Skeletal muscle tissue (tissue), 4 donors: ENCODE data around the gene CYBC1. TPM values are rescaled to one million over a fixed set of nuclear protein-coding genes. Genes with fewer than 3 reads are reported as not detected.

Source experiments
- H3K27ac ChIP-seq: one replicate; pipeline ENCODE4 v1.7.0; 2013; ENCODE audit warnings: mild to moderate bottlenecking, low read depth, low read length, inconsistent platforms
- H3K27me3 ChIP-seq, 3 donors: one replicate each; pipeline ENCODE4 v1.7.0; 2013; ENCODE audit warnings: low read length in 3 of 3; ENCODE audit not compliant: control insufficient read depth in 3 of 3, insufficient read depth in 3 of 3
- H3K36me3 ChIP-seq, 3 donors: one replicate each; pipeline ENCODE4 v1.7.0; 2013; ENCODE audit warnings: low read length in 3 of 3; ENCODE audit not compliant: control insufficient read depth in 3 of 3, insufficient read depth in 3 of 3
- H3K4me1 ChIP-seq, 3 donors: one replicate each; pipeline ENCODE4 v1.7.0; 2013; ENCODE audit warnings: low read length in 3 of 3, mild to moderate bottlenecking in 3 of 3; ENCODE audit not compliant: control insufficient read depth in 3 of 3, insufficient read depth in 3 of 3
- H3K4me3 ChIP-seq, 3 donors: one replicate each; pipeline ENCODE4 v1.7.0; 2013; ENCODE audit warnings: low read length in 3 of 3
- H3K9ac ChIP-seq, 3 donors: one replicate each; pipeline ENCODE4 v1.7.0; 2013; ENCODE audit warnings: low read length in 3 of 3, mild to moderate bottlenecking in 3 of 3, moderate library complexity in 2 of 3, low read depth in 1 of 3
- H3K9me3 ChIP-seq, 3 donors: one replicate each; pipeline ENCODE4 v1.7.0; 2013; ENCODE audit warnings: low read length in 3 of 3; ENCODE audit not compliant: control insufficient read depth in 3 of 3
- total RNA-seq: library from RNA; depleted of rRNA; stranded (reverse); fragments of >200 nt; gene quantifications from one replicate; pipeline ENCODE4 v1.2.3, GENCODE V29; 2014
- donor health status: Osteomylitis.

Gene CYBC1
- total RNA-seq, 1 donor from 2014 or later: 15.1 TPM

DNA sequence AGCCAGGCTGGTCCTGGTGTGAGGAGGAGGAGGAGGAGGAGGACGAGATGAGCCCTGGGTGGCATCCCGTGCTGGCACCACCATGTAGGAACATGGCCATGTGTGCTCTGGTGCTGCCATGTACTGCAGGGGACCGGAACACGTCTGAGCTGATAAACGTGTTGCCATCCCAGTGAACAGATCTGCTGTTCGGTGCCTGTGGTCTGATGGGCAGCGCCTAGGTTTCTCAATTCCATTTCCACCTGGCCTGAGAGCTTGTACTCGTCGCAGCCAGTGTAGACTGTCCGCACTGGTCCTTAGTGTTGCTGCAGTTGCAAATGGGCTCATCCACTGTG, 40.6 kb upstream of the CYBC1 start:
- Histone ChIP-seq H3K36me3 (peaks cover 7 to 9% (median 9%) of the 10 kb centered on the region in 3 donors), H3K9me3 (no peaks in the 10 kb centered on the region), H3K4me3 (no peak overlapping the region), H3K4me1 (peaks cover 10 to 26% (median 14%) of the 10 kb centered on the region in 3 donors), H3K9ac (no peak overlapping the region), H3K27me3 (no peaks in the 10 kb centered on the region), H3K27ac (no peak overlapping the region)

DNA sequence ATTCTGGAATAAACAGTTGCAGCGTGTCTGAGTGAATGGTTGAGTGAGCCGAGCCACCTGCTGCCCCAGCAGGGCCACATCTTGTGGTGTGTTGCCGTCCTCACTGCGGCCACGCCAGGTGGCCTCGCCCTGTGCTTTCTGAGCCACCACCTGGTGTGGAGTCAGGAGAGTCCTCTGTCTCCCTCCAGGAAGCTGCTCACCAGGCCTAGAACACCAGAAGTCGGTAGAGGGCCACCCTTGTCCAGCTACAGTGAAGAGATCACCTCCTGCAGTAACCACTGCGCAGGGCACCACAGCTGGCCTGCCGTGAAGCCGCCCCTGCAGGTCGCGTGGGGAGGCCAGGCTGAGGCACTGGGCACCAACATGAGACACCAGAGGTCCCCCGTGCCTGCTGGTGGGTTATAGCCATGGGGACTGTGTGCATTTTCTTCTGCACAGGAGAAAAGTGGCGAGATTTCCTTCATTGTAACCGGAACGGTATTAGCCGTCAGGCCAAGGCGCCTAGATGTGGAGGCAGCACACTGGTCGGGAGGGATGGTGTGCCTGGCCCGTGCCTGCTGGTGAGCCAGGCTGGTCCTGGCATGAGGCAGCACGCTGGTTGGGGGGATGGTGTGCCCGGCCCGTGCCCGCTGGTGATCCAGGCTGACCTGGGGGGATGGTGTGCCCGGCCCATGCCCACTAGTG, 40.1 kb upstream of the CYBC1 start:
- H3K9ac ChIP-seq: no peak overlapping the region
- peaks cover 9 to 23% (median 11%) of the 10 kb centered on the region in 3 donors for H3K4me1 ChIP-seq
- no peak overlapping the region for H3K4me3 ChIP-seq
- no peaks in the 10 kb centered on the region for H3K27me3 ChIP-seq
- H3K9me3 ChIP-seq: no peaks in the 10 kb centered on the region
- no peak overlapping the region for H3K27ac ChIP-seq
- peaks cover 13 to 14% (median 13%) of the 10 kb centered on the region in 3 donors for H3K36me3 ChIP-seq

DNA sequence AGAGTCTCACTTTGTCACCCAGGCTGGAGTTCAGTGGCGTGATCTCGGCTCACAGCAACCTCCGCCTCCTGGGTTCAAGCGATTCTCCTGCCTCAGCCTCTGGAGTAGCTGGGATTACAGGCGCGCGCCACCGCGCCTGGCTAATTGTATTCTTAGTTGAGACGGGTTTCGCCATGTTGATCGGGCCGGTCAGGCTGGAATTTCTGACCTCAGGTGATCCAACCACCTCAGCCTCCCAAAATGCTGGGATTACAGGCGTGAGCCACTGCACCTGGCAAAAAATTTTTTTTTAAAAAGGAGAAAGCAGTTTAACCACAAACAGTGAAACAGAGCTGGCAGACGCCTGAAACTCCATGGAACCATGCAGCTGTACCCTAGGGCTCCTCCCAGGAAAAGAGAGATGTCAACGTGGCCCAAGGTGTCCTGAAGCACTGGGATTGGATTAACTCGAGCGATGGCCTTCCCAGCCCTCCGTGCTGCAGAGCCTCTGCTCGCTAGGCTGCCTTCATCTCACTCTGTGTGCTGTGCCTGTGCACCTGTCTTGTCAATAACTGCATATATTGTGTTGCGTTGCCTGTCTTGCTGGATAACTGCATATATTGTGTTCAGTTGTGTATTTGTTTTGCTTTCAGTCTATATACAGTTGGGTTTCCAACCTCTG, 39.4 kb upstream of the CYBC1 start:
- Histone ChIP-seq H3K4me1 (peaks cover 9 to 21% (median 11%) of the 10 kb centered on the region in 3 donors), H3K9ac (no peak overlapping the region), H3K27ac (no peak overlapping the region), H3K36me3 (peaks cover 17 to 19% (median 17%) of the 10 kb centered on the region in 3 donors), H3K9me3 (no peaks in the 10 kb centered on the region), H3K4me3 (no peak overlapping the region), H3K27me3 (no peaks in the 10 kb centered on the region)

DNA sequence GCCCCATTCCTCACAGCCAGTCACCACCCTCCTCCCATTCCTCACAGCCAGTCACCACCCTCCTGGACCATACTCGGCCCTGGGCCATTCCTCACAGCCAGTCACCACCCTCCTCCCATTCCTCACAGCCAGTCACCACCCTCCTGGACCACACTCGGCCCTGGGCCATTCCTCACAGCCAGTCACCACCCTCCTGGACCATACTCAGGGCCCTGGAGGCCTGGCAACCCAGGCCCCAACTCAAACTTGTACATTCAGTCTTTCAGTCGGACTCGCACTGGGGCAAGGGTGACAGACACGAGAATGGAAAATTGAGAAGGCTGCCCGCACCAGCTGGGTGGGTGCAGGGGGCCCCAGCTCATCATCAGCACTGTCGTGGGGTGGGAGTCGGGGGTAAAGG, 38.6 kb upstream of the CYBC1 start:
- Histone ChIP-seq H3K9me3 (no peaks in the 10 kb centered on the region), H3K36me3 (peaks cover 25 to 27% (median 26%) of the 10 kb centered on the region in 3 donors)

DNA sequence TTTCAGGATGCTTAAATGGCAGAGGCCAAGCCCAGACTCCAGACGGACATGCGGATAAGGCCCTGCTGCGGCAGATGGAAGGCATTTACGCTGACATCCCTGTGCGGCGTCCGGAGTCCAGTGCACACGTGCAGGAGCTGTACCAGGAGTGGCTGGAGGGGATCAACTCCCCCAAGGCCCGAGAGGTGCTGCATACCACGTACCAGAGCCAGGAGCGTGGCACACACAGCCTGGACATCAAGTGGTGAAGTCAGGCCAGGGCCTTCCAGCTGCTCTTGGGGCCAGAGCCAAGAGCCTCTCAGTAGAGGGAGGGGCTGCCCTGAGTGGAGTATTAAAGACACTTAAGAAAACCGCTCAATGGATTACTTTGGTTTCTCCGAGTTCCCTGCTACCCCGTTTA, 37.4 kb upstream of the CYBC1 start:
- Histone ChIP-seq H3K27me3 (no peaks in the 10 kb centered on the region), H3K4me1 (peaks cover 4 to 15% (median 5%) of the 10 kb centered on the region in 3 donors), H3K4me3 (no peak overlapping the region), H3K9ac (no peak overlapping the region), H3K27ac (no peak overlapping the region), H3K36me3 (peaks cover 34 to 37% (median 36%) of the 10 kb centered on the region in 3 donors), H3K9me3 (no peaks in the 10 kb centered on the region)

More for the DNA sequence above, 38.6 kb upstream of the CYBC1 start:
- no peaks in the 10 kb centered on the region for H3K27me3 ChIP-seq
- H3K4me1 ChIP-seq: peaks cover 5 to 17% (median 6%) of the 10 kb centered on the region in 3 donors
- no peak overlapping the region for H3K27ac ChIP-seq
- H3K4me3 ChIP-seq: no peak overlapping the region
- H3K9ac ChIP-seq: no peak overlapping the region

DNA sequence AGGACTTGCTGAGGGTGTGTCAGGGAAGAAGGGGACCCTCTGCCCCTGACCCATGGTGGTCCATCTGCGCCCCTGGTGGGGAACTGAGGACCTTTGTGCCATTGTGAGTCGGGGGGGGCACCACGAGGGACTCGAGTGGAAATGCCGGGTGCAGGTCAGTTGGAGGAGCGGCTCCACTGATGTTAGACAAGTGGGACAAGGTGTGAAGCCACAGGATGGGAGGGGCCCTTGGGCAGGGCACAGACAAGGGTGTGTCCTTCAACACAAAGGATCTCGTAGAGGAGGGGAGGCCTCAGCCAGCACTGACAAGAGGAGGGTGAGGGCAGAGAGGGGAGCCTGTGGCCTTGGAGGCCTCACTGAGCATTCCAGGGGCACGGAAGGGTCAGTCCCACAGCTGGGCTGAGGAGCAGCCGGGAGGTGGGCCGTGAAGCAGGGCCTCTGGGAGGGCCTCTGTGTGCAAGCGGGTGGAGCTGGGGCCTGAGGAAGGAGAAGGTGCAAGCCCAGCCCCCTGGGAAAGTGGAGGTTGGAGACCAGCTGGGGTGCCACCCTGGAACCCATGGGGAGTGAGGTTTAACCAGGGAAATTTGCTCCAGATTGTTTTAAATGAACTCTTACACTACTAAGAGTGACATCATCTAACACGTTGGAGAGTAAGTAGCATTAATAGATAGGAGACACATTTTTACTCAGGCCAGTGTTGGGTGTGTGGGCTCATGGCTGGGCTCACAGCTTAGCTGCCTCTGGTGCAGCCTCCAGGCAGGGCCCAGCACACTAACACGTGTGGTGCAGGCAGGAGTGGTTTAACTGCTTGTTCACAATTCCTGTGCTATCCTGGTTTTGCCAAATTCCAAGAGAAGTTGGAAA, 35.9 kb upstream of the CYBC1 start:
- Histone ChIP-seq H3K27ac (no peak overlapping the region), H3K36me3 (peaks cover 41 to 49% (median 44%) of the 10 kb centered on the region in 3 donors)

DNA sequence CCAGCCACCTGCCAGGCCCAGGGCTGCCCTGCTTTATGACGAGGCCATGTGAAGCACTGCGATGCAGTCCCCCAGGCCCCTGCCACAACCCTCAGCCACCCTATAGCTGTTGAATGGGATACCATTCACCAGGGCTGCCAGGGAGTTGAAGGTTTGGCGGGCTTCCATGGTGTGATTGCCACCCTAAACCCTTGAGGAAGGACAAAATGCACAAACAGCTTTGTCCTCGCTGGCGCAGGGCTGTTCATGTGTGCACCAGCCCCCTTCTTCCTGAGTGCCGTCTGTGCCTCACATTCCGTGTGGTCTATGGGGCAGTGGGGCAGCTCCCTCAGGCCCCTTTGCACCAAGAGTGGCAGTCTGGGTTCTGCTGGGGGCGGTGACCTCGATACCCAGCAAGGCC, 33.3 kb upstream of the CYBC1 start:
- Histone ChIP-seq H3K36me3 (peaks cover 60 to 72% (median 66%) of the 10 kb centered on the region in 3 donors), H3K4me3 (no peak overlapping the region), H3K9me3 (no peaks in the 10 kb centered on the region), H3K27me3 (no peaks in the 10 kb centered on the region), H3K9ac (no peak overlapping the region), H3K27ac (no peak overlapping the region), H3K4me1 (peaks cover 4 to 13% (median 5%) of the 10 kb centered on the region in 3 donors)

More for the DNA sequence above, 35.9 kb upstream of the CYBC1 start:
- Histone ChIP-seq H3K4me3 (no peak overlapping the region), H3K9me3 (no peaks in the 10 kb centered on the region), H3K27me3 (no peaks in the 10 kb centered on the region), H3K9ac (no peak overlapping the region), H3K4me1 (peaks cover 4 to 15% (median 5%) of the 10 kb centered on the region in 3 donors)

DNA sequence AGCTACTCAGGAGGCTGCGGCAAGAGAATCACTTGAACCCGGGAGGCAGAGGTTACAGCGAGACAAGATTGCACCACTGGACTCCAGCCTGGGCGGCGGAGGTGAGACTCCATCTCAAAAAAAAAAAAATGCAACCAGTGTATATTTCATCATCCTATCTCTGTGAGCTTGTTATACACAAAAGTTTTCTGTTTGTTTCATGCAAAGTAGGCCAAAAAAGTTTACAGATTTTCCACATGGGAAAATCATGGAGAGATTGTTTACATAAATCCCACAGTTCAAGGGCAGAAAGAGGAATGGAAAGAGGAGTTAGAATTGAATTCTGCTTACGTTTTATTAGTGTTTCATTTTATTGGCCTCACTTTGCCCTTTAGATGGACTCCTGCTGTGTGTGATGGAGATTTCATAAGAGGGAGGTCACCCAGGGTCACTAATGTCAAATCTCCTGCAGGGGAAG, 32.7 kb upstream of the CYBC1 start:
- Histone ChIP-seq H3K36me3 (peaks cover 66 to 78% (median 70%) of the 10 kb centered on the region in 3 donors), H3K27ac (no peak overlapping the region), H3K9ac (no peak overlapping the region), H3K4me1 (peaks cover 0 to 8% (median 0%) of the 10 kb centered on the region in 3 donors), H3K27me3 (no peaks in the 10 kb centered on the region), H3K4me3 (no peak overlapping the region), H3K9me3 (no peaks in the 10 kb centered on the region)

DNA sequence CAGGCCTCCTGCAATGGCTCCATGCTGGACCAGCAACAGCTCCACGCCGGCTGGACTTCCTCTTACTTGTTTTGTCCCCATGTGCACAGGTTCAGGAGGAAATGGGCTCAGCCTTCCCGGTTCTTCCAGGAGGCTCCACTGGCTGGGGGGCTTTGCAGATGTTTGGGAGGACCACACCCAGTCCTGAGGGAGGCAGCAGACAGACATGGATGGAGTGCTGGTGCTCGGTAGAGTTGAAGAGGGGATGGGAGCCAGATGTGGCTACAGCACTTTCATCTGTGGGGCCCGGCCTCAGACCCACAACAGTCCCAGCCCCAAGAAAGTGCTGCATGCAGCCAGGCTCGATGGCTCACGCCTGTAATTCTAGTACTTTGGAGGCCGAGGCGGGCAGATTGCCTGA, 29.8 kb upstream of the CYBC1 start:
- Histone ChIP-seq H3K27me3 (no peaks in the 10 kb centered on the region), H3K27ac (no peak overlapping the region), H3K4me1 (peaks cover 0 to 3% (median 0%) of the 10 kb centered on the region in 3 donors), H3K9me3 (no peaks in the 10 kb centered on the region), H3K4me3 (no peak overlapping the region), H3K36me3 (peaks cover 59 to 70% (median 61%) of the 10 kb centered on the region in 3 donors), H3K9ac (no peak overlapping the region)
